GM21515 (cell line): Measurements from ENCODE around the gene GPR153.

Source experiments
- ATAC-seq: cut with Tn5 transposase; IDR thresholded peaks from one replicate; pipeline ENCODE4 v1.9.1; 2021; ENCODE audit not compliant: unreplicated experiment

Gene GPR153

DNA sequence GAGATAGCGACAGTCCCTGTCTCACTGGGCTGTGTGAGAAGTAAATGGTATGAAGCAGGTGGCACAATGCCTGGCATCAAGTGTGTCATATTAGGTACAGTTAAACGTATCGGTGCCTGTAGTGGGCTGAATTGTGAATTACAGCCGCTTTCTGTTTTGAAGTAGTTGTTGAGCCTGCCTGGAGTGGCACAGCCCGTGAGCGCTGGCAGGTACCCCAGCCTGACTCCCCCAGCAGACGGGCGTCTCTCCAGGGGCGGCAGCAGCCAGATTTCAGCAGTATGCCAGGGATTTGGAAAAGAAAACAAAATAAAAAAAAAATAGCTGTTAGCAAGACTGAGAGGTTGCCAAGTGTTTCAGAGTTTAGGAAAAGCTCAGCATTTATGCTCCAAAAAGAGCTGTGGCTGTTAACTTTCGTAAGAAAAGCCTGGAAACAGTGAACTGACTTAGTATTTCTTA is 26.6 kb upstream of the GPR153 start:
- no peak for ATAC-seq

DNA sequence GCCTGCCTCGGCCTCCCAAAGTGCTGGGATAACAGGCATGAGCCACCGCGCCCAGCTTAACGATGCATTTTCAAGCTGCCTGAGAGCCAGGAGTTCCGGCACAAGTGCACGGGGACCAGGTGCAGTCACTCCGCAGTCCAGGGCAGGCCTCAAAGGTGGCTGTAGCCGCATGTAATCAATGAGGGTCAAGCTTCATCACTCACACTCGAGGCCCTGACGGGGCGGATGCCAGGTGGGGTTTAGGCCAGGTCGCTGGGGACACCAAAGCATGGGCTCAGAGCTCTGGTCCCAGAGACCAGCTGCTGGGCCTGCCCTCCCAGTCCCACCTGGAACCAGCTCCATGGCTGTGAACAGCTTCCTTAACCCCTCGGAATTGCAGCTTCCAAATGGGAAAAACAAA is 26.1 kb upstream of the GPR153 start:
- no peak for ATAC-seq

DNA sequence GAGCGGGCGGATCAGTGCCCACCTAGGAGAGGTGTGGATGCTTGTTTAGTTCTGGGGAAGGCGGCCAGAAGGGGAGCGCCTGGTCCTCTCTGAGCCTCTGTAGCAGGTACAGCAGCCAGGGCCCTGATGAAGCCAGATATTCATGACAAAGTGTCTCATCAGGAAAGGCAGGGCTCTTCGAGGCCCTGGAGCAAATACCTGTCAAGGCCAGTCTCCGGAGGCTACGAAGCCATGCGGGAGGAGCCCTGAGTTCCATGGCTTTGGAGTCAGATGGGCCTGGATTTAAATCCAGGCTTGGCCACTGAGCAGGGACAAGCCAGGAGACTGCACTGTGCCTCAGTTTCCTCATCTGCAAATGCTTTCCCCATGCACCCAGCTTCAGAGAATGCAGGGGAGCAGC is 25.4 kb upstream of the GPR153 start:
- ATAC-seq: no peak

DNA sequence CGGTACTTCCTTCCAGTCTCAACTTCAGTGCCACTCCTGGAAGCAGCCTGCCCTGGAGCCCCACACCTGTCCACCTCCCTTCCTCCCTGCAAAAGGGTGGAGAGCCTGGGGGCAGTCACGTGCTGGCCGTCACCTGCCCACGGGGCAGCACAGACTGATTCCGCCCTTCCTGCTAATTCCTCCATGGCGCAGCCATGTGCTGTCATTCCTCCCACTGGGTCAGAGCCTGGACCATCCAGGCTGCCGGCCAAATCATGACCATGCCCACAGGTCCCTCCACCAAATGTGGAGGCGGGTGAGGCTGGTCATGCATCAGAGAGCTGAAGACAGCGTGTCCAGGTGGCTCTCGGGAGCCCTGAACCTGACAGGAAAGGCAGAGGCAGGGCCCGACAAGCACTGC is 24.4 kb upstream of the GPR153 start:
- no peak for ATAC-seq

DNA sequence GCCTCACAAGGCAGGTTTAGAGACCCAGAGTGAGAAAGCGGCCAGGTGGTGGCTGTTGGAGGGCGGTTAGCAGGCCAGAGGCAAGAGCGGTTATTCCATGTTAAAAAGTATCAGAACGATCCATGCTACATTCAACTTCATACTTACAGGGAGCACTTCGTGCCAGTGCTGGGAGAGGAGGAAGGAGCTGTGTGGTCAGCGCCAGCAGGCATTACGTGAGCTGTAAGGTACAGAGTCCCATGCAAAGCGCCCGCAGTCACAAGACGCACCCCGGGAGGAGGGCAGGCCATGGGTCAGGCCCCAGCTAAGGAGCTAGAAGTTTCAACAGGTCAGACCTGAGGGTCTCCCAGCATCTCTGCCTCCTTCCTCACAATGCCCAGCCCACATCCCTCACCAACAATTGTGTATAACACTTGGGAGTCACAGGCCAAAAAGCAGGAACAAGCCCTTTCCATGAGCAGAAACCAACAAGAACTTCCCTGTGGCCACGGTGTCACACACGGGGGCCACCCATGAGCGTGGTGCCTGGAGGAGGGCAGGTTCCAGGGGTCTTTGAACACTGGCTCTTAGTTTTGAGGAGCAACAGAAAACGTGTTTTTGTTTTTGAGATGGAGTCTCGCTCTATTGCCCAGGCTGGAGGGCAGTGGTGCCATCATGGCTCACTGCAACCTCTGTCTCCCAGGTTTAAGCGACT is 21.8 kb upstream of the GPR153 start:
- no peak for ATAC-seq

DNA sequence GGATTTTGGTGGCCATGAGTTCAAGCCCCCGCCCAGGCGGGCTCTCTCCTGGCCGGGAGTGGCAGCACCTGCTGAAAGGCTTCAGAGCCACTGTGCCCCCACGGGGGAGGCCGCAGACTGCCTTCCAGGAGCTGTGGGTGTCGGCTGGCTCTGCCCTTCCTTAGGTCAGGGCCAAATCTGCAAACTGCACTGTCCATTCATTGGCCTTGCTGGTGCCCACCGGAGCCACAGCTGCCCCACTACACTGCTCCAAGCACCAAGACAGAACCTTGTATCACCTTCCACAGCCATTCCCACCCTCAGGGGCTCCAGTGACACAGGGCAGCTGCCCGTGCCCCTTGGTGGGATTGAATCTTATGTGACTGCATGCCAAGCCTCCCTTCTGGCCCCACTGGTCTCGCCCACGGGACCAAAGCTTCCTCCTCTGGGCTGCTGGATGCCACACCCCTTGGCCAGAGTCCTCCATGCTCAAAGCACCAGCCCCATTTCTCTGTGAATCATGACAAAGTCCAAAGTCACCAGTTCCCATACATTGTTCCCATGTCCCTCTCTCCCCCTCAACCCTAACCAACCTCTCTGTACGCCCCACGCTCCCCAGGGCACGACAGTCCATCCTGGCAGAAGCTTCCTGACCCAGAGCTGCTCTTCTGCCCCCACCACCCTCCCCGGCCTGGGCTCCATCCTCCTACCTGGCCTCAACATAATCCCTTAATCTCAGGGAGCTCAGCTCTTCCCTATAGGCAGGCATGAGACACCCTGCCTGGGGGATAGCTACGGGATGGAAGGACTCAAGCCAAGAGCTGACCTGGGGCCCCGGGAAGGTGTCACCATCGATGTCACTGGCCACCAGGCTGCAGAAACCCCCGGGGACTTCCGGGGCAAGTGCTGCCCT is 20.9 kb upstream of the GPR153 start:
- no peak for ATAC-seq

DNA sequence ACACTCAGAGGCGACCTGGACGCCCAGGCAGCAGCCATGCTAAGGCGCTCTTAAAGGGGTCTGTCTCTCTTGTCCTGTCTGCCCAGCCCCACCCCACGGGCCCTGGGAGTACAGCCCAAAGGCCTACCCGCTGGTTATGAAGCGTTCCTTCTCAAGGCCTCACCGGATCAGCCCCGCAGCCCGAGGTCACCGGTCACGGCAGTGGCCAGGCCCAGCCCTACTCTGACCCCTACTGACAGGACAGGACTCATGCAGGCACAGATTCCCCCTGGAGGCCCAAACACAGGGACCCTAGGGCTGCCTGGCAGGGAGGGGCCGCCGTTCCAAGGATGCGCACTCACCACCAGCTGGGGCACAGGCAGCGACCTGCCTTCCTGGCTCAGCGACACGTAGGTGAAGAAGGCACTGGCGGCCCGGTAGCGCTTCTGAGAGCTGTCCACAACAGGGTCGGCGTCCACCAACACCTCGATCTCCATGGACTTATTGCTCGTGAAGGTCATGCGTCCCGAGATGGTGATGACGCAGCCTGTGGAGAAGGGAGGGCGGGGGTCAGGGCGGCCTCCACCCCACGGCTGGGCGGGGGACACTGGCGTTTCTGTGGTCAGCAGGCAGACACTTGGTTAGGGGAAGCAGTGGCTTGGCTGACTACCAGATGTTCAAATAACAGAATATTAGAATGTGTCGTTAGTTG is 20.0 kb upstream of the GPR153 start:
- ATAC-seq: no peak

DNA sequence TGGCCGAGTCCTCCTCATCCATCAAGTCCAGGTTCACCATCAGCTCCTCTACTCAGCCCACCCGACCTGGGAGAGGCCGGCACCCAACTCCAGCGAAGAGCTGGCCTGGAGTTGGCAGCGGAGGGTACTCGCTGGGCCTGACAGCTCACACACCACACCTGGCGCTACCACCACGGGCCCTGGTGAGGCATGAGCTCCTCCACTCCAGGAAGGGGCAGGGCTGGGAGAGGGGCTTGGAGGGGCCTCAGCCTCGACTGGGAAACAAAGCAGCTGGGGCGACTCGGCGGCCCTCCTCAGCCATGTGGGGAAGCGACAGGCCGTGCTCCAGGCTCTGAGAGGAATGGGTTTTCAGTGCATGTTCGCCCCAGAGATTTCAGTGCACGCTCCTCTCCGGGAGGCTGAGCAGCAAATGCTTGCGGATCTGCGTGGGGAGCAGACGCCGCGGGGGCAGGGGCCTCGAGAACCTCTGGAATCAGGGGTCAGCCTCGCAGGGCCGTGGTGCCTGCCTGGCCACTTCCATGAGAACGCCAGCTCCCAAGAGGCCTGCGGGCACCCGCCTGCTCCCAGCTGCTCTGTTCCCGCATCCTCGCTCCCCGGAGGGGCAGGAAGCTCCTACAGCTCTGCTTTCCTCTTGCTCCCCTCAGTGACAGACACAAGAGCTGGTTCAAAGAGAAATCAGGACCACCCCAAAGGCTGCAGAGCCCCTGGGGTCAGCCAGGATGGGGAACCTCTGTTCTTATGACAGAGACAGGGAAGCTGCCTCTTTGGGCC is 18.9 kb upstream of the GPR153 start:
- ATAC-seq: no peak

DNA sequence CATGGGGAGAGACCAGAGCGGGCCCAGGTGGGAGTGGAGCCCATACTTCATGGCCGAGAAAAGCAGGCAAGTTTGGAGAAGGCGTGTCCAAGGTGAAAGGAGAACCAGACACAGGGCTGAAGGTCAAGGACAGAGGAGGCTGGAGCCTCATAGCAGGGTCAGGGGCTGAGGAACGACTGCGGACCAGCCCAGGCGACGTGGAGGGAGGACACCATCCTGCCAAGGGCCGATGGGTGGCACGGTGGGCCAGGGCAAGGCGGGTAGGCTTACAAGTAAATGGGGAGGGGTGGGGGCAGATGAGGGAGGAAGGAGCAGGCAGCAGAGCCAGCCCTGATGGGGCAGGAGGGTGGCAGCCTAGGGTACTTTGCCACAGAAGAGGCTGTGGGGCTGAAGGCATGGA is 18.2 kb upstream of the GPR153 start:
- no peak for ATAC-seq

DNA sequence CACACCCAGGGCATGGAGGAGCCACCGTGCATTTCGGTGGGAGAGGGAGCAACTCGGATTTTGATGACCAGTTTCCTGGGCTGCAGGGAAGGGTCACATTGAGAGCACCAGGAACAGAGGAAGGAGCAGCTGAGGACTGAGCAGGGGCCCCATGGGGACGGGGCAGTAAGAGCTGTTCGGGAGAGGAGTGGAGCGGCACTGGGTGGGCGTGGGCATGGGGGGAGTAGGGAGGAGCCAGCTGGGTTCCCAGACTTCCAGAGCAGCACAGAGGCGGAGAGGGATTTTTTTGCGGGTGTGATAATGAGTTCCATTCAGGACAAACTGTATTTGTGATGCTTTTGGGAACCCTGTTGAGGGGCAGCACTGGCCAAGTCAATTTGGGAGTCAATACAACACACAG is 17.4 kb upstream of the GPR153 start:
- no peak for ATAC-seq

DNA sequence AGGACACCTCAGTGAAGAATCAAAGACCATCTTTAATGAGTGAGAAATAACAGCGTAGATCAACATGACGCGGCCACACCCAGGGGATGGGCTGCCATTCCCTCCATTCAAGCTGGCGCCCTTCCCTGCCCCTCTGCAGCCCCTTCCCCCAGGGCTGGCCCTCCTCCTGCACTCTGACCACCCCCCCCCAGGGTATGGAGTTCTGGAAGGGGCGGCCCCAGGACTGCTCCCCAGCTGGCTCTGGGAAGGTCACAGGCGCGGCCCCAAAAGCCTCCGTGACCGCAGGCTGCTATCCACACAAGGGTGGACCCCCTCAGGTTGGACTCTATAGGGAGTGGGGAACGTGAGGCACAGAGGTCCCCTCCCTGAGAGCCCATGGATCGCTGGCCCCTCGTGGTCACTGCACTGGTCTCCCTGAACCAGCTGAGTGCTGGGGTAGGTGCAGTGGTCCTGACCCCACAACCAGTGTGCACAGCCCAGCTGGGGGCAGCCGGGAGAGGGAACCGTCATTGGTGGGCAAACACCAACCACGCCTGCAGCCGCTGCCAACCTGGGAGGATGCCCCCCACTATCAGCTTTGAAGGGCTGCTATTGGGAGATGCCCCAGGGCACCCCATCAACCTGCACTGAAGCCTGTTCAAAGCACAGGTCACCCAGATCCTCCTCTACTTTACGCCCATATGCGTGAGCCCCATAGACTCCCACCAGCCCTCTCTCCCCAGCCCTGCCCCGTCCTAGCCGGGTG is 16.1 kb upstream of the GPR153 start:
- ATAC-seq: no peak

DNA sequence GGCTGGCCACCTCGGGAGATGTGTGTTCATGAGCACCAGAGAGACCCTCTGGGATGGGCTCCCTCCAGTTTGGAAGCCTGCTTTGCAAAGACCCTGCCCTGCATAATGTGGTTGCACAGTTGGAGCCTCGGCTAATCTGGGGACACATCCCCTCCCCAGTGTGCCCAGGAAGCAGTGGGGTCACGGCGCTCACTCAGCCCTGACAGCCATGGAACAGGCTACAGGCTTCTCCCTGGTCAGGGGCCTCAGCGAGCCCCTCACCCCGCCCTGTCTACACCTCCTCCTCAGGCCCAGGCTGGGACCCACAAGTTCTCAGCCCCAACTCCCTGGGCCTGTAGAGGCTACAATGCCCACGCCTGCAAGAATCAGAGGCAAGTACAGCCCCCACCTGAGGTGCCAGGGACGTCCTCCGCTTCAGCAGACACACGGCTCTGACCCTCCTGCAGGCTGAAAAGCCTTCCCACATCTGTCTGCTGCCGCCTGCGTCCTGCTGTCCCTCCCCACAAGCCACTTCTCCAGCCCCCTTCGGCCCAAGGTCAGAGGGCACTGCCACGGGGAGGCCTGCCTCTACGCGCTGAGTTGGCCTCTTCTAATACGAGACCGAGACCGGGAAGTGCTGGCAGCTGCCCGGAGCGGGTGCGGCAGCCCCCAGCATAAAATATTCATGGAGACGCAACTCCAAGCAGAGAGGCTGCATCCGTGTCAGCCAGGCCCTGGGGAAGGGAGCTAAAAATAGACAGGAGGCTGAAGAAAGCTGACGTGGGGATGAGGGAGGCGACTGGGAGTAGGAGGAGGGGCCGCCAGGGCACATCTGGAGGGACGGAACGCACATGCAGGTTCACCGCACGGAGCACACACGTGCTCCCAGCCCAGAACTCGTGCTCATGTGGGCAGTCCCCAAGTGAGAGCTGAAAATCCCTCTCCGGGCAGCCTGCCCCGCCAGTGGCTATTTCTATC is 15.2 kb upstream of the GPR153 start:
- ATAC-seq: no peak

DNA sequence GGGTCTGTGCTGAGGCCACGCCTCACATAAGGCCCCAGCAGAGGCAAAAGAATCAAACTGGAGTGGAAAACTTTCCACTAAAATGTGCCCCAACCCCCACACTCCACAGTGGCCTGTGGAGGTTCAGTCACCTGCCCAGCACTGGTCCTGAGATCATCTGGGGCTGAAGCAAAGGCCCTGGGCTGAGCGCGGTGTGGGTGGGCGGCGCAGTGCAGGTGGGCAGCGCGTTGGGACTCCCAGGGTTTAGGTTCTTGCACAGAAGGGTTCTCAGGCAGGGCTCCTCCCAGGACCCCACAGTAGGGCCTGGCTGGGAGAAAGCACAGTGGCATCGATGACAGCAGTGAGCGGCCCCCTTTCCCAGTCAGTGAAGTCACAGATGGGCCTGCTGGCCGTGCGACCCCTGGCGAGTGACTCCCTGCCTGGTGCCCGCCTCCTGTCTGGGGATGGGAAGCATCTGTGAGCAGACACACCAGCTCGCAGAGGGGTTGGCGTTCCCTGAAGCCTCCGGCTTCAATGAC is 13.8 kb upstream of the GPR153 start:
- no peak for ATAC-seq

DNA sequence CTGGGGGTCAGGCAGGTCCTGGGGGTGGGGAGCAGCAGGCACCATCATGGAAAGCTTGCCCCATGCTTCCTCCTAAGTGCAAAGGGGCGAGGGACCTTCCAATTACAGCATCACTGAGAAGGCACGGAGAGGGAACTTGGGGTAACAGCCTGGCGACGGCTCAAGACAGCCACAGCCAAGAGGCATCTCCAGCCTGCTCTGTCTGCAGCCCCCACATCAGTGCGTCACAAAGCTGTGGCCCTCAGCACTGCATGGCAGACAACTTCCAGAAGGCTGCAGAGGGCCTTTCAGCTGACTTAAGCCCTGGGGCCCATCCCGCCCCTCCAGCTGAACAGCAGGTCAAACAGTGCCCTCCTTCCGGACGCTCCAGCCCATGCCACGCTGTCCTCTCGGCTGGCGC is 13.2 kb upstream of the GPR153 start:
- ATAC-seq: no peak

DNA sequence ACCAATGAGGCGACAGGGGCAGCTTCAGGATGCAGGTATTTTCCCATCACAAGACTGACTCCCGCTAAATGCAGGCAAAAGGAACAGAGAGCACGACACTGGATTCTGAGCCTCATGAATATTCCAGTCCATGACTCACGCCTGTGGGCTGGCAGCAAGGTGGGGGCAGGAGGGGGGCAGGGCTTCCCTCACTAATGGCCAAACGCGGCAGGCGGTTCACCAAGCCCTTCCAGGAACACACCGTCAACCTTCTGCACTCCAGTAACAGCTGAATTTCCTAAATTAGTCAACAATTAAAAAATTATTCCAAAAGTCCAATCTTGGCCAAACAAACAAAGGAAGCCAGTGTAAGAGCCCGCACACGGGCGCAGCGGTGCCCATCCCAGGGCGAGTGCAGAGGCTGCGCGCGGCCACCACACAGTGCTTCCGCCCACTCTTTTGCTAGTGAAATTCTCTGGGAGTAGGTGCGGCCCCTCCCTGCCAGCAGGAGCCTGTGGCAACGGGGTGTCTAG is 12.5 kb upstream of the GPR153 start:
- ATAC-seq: no peak

DNA sequence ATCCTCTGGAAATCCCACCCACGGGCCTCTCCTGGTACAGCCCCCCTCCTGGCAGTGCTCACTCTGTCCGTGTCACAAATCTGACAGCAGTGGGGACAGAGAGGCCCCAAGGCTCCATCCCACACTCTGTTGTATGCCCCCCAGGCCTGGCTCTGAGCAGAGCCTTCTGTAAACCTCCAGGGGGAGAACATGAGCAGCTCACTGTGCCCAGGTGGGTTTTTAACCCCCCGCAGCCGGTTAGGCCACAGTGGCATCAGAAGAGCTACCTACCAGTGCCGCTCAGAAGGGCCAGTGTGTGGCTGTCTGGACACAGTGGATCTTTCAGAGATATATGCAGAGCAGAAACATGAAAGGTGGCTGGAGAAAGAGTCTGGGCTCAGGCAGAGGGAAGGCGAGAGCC is 12.0 kb upstream of the GPR153 start:
- ATAC-seq: no peak

DNA sequence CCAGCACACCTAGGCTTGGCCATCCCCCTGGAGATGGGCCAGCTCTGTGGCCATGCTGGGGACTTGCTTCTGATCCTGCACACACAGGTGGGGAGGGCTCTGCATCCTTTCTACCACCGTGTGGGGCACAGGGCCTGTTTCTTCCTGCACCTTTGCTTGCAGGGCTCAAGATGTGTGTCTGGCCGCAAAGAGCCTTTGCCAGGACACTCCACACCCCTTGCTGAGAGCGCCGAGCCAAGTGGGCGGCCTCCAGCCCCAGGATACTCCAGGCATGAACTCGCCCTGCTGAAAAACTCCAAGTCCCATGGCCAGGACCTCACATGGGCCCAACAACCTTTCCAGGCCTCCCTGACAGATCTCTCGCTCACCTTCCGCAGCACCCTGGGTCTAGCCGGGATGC is 11.6 kb upstream of the GPR153 start:
- no peak for ATAC-seq

DNA sequence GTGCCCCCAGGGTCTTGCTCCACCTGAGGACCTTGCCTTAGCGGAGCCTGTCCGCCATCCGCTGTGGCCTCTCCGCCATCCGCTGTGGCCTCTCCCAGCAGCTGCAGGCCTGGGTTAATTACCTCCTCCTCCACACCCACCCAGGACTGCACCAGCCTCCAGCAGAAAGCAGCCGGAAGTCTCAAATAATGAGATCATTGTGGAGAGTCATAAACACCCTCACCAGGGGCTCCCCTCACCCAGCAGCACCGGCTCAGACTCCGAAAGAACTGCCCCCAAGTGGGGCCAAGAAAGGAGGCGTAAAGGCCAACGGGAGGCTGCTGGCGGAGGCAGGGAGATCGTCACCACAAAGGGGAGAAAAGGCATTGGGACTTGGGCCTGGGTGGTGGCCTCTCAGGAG is 10.7 kb upstream of the GPR153 start:
- ATAC-seq: no peak

DNA sequence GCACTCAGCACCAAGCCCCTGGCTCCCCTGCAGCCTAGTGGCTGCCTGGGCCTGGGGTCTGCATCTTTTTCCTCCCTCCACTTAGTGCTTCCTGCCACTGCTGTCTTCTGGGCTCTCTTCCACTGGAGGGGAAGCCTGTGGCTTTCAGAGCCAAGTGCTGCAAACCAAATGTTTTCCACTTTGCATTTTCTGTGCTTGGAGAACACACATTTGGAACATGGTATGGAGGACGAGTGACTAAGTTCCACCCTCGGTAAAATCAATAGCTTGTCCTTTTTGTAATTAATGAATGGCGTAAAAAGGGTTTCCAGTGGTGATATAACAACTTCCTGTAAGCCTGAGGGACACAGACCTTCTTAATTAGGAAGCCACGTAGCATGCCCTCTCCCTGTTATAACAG is 10.1 kb upstream of the GPR153 start:
- no peak for ATAC-seq
